Spleen (tissue), 7 donors: ENCODE results near the gene DIDO1.

ENCODE experiments used
- POLR2A ChIP-seq, 3 donors: fragments of 450-650 bp; IDR thresholded peaks; one replicate each; pipeline ENCODE4 v1.5.1; 2017; ENCODE audit warnings: antibody characterized with exemption in 3 of 3, mild to moderate bottlenecking in 1 of 3
- POLR2AphosphoS5 ChIP-seq, 3 donors: sonication (generic); formaldehyde crosslinking; IDR thresholded peaks; one replicate each; pipeline ENCODE4 v1.5.1; 2017; ENCODE audit warnings: antibody characterized with exemption in 3 of 3
- TF ChIP-seq, protein P1 (sequence below), 11 experiments: fragments of 200-600 bp in 7 of 11; fragments of 450-650 bp in 4 of 11; sonication (generic) in 4 of 11; IDR thresholded peaks in 8 of 11; conservative IDR thresholded peaks in 3 of 11; 1 replicate in 7 of 11; 2 replicates in 4 of 11; pipeline versions ENCODE4 v1.4.0 to v1.8.0; 2016 to 2021; ENCODE audit warnings: antibody characterized with exemption in 11 of 11, inconsistent platforms in 4 of 11, mild to moderate bottlenecking in 1 of 11
- donor health status: DM: no; HTN: no; CAD: no; lungs with moderate emphysema.
- donor health status: DM: no; HTN: no; CAD: no.
- donor health status: DM: no; HTN: no; CAD: no.

- TF ChIP-seq POLR2A (IDR thresholded peaks at IDR 0.05) = no peak
- TF ChIP-seq, protein P1, sequence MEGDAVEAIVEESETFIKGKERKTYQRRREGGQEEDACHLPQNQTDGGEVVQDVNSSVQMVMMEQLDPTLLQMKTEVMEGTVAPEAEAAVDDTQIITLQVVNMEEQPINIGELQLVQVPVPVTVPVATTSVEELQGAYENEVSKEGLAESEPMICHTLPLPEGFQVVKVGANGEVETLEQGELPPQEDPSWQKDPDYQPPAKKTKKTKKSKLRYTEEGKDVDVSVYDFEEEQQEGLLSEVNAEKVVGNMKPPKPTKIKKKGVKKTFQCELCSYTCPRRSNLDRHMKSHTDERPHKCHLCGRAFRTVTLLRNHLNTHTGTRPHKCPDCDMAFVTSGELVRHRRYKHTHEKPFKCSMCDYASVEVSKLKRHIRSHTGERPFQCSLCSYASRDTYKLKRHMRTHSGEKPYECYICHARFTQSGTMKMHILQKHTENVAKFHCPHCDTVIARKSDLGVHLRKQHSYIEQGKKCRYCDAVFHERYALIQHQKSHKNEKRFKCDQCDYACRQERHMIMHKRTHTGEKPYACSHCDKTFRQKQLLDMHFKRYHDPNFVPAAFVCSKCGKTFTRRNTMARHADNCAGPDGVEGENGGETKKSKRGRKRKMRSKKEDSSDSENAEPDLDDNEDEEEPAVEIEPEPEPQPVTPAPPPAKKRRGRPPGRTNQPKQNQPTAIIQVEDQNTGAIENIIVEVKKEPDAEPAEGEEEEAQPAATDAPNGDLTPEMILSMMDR (IDR thresholded peaks at IDR 0.05 in 8 of 11, conservative IDR thresholded peaks at IDR 0.05 in 3 of 11) = no peak
- peak in 1 of 3 donors; percentile 11 for TF ChIP-seq POLR2AphosphoS5 (IDR thresholded peaks at IDR 0.05)
Observed at GRCh38 chr20:62835931-62836861, 90.1 kb downstream of the DIDO1 start.
